HG03039 (cell line): ENCODE measurements around the gene NCOA5.
"Not testable (repeated sequence)": the region's sequence is repeated elsewhere in the genome, so short reads cannot be mapped to it uniquely, and the experiment has no call there.

Source experiments
- ATAC-seq: cut with Tn5 transposase; IDR thresholded peaks from one replicate; pipeline ENCODE4 v1.9.1; 2021; ENCODE audit warnings: mild to moderate bottlenecking, moderate library complexity; ENCODE audit not compliant: unreplicated experiment

NCOA5 gene

DNA sequence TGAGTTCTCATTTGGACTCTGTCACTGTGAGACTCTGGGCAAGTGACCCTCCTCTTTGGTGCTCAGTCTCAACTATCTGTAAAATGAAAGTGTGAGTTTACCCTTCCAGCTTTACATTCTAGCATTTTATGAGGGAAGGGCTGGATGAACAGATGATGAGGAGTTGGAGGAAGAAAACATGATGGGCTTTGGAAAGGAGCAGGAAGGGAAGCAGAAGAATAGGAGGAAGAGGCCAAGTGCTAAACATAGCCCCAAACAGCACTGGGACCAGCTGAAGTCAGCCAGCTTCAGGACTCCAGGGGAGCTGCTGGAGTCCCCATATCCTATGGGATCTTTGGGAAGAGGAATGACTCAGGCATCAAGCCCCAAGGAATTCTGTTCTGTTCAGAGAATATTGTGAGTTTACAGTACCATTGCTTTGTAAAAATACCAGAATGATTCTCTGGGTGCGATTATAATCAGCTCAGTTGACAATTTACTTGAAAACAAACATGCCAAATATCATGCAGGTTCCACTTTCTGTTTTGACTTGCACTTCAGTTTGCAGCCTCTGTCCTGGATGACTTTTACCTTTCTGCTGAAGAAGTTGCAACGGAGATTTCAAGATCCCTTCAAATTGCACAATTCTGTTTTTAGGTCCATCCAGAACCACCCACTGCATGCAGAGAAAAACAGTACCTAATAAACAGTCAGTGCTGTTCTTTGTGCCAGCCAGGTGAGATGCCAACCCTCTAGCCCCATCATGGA lies 31.6 kb upstream of the NCOA5 start:
- no peak for ATAC-seq

GRCh38 chr20:46120136-46120535 lies 30.4 kb upstream of the NCOA5 start:
- no peak for ATAC-seq

DNA sequence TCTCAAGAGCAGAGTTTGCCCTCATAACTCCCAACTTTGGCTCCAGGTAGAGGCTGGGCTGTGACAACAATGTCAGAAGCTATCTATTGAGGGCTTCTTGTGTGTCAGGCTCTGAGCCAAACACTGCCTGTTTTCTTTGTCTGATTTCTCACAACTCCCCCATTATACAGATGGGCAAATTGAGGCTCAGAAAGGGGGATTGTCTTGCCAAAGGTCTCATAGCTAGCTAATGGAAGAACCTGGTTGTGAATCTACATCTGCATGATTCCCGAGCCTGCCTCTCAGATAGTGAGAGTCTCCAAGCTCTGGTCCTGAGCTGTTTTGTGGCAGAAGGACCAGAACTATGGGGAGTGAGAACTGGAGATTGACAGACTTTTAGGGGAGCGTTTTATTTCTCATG lies 29.8 kb upstream of the NCOA5 start:
- ATAC-seq, result no peak

- no peak for ATAC-seq
These were observed 29.3 kb upstream of the NCOA5 start for GRCh38 chr20:46119028-46119546.

GRCh38 chr20:46118481-46119020 lies 28.8 kb upstream of the NCOA5 start:
- peak; percentile 23 for ATAC-seq

GRCh38 chr20:46117704-46118467 lies 28.1 kb upstream of the NCOA5 start, which contains the start of gene CD40:
TSS of gene CD40 (plus strand) at chr20:46118314. CDS start at chr20:46118344, 30 bp downstream.
- peak; percentile 63 for ATAC-seq

DNA sequence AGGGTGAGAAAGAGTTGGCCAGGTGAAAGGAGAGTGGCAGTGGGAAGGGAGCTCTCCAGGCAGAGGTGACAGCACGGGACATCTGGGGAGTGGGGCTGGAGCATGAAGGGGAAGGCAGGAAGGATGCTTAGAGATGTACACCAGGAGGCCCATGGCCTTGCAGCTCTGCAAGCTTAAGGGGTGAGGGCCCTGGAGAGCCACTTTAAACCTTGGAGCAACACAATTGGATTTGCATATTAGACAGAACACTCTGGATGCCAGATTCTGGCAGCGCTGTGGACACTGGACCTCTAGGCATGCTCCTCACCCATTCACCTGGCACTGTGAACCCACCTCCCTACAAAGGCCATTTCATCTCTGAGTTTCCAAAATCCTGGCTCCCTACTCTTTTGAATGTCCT lies 24.7 kb upstream of the NCOA5 start:
- ATAC-seq, result no peak

DNA sequence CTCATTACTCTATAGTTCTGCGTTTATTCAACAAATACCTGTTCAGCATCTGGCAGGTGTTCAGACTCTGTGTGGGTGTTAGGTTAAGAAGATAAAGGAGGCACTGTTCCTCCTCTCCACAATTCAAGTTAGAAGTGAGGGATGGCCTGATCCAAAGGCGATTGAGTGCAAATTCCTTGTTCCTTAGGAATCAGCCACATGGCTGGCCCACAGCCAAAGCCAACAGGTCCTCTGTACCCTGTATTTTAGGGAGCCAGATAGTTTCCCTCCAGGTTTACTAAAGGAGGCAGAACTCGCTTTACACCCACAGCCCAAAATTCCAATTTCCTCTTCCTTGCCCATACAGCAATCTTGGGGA lies 23.3 kb upstream of the NCOA5 start:
- ATAC-seq, result no peak

DNA sequence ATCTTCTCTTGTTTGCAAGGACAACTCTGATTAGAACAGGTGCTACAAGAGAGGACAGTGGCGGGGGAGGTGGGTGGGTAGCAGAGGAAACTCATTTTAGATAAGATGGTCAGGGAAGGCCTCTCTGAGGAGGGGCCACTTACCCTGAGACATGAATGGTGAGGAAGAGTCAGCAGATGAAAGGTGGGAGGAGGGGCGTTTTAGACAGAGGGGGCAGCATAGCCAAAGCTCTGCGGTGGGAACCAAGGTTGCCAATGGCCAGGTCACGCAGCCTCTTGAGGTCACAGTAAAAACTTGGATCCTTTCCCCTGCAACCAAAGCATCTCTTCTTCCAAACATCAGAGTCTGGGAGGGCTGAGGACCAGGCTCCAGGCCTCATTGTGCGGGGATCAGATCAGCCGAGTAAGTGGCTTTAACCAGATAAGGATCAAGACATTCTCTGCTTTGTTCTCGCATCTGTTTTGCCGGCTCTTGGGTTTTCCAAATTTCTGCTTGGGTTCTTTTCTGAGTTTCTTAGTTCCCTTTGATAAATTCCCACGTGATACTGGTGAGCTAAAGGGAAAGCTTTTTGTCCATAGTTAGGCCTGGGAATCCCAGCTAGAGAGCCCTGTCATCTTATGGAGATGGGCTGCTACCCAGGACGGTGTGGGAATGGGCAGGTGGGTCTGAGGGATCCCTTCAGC lies 22.8 kb upstream of the NCOA5 start:
- no peak for ATAC-seq

- no peak for ATAC-seq
These were observed 22.1 kb upstream of the NCOA5 start for GRCh38 chr20:46111836-46112212.

- ATAC-seq, result peak; percentile 37
These were observed 21.5 kb upstream of the NCOA5 start for GRCh38 chr20:46111028-46111835.

- no peak for ATAC-seq
These were observed 19.2 kb upstream of the NCOA5 start for GRCh38 chr20:46108976-46109375.

- ATAC-seq, result peak; percentile 60
These were observed 18.7 kb upstream of the NCOA5 start for GRCh38 chr20:46108435-46108841.

GRCh38 chr20:46107061-46107460 lies 17.3 kb upstream of the NCOA5 start:
- no peak for ATAC-seq

- ATAC-seq, result no peak
These were observed 14.5 kb upstream of the NCOA5 start for GRCh38 chr20:46104262-46104661.

DNA sequence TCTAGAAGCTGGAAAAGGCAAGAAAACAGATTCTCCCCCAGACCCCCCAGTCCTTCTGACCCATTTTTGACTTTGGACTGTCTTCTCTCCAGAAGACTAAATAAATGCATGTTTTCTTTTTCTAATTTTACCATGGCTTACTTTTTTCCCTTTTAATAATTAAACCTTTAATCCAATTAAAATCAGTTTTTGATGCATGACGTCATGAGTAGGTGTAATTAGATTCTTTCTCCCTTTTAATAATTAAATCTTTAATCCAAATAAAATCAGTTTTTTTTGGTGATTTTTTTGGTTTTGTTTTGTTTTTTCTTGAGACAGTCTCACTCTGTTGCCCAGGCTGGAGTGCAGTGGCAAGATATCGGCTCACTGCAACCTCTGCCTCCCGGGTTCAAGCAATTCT lies 13.2 kb upstream of the NCOA5 start:
- no peak for ATAC-seq

GRCh38 chr20:46101957-46102356 lies 12.2 kb upstream of the NCOA5 start:
- ATAC-seq, result no peak

GRCh38 chr20:46100988-46101387 lies 11.2 kb upstream of the NCOA5 start:
- no peak for ATAC-seq

- not testable (repeated sequence) for ATAC-seq
These were observed 10.7 kb upstream of the NCOA5 start for GRCh38 chr20:46100444-46100843.

DNA sequence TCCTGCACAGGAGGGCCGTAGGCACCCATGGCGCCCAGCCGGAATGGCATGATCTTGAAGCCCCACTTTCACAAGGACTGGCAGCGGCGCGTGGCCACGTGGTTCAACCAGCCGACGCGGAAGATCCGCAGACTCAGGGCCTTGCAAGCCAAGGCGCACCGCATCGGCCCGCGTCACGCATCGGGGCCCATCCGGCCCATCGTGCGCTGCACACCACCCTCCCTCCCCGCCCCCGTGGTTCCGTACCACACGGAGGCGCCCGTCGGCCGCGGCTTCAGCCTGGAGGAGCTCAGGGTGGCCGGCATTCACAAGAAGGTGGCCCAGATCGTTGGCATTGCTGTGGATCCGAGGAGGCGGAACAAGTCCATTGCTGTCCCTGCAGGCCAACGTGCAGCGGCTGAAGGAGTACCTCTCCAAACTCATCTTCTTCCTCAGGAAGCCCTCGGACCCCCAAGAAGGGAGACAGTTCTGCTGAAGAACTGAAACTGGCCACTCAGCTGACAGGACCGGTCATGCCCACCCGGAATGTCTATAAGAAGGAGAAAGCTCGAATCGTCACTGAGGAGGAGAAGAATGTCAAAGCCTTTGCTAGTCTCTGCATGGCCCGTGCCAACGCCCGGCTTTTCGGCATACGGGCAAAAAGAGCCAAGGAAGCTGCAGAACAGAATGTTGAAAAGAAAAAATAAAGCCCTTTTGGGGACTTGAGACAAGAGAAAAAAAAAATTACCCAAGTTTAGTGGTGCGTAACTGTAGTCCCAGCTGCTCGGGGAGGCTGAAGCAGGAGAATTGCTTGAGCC lies 9.9 kb upstream of the NCOA5 start:
- ATAC-seq, result no peak
